HepG2 (cell line): ENCODE results near the gene FANCE. TPM values are rescaled to one million over a fixed set of nuclear protein-coding genes. Genes with fewer than 3 reads are reported as not detected.

ENCODE experiments used
- ATAC-seq: fragments of 200-7000 bp; cut with Tn5 transposase; 3 replicates; pipeline ENCODE4 v1.9.1; 2020; ENCODE audit warnings: mild to moderate bottlenecking, moderate library complexity
- BruUV-seq: library from RNA; stranded (reverse); fragments of 400-500 nt; replicated peaks from 2 replicates; lab custom pipeline; 2021; lab: Mats Ljungman, UMichigan
- CTCF ChIA-PET: fragments of 300-600 bp; formaldehyde crosslinking; extraction: SDS; loops from one replicate; lab custom pipeline; 2021; ENCODE audit warnings: low total read pairs, inconsistent platforms, low intra/inter-chr PET ratio; lab: Yijun Ruan, JAX
- POLR2A ChIA-PET: fragments of 350-600 bp; sonication (Branson Sonifier 250); formaldehyde crosslinking; loops from one replicate; lab custom pipeline; 2020; ENCODE audit warnings: antibody characterized with exemption, inconsistent platforms; lab: Yijun Ruan, JAX
- DNase-seq: peaks from one replicate; pipeline ENCODE4 v3.0.0-alpha.2; 2015; ENCODE audit warnings: low spot score
- FAIRE-seq: peaks from 3 replicates; lab custom pipeline; 2011; peaks lifted over from hg19 to GRCh38; lab: Jason Lieb, UNC
- H2AFZ ChIP-seq: one replicate; pipeline ENCODE4 v1.6.1; 2011; ENCODE audit warnings: low read length, inconsistent platforms
- H3K27ac ChIP-seq: fragments of 300-600 bp; 3 replicates; pipeline ENCODE4 v1.8.0; 2011; ENCODE audit warnings: mixed run types, mild to moderate bottlenecking, mixed read lengths, low read length, inconsistent platforms; ENCODE audit not compliant: insufficient read depth; ENCODE audit errors: extremely low read length
- H3K27me3 ChIP-seq, 2 experiments: fragments of 200-600 bp in 1 of 2; 2 replicates in 1 of 2; 3 replicates in 1 of 2; pipeline versions ENCODE4 v1.6.0 to v1.8.0; 2011; ENCODE audit warnings: low read length in 2 of 2, mild to moderate bottlenecking in 2 of 2, moderate library complexity in 2 of 2, inconsistent platforms in 1 of 2; ENCODE audit not compliant: insufficient read depth in 2 of 2, control insufficient read depth in 1 of 2
- H3K36me3 ChIP-seq, 2 experiments: fragments of 200-600 bp in 1 of 2; replicated peaks in 1 of 2; 2 replicates in 1 of 2; 3 replicates in 1 of 2; pipeline versions ENCODE4 v1.5.1 to v1.8.0; 2011; ENCODE audit warnings: low read length in 2 of 2, inconsistent platforms in 1 of 2; ENCODE audit not compliant: insufficient read depth in 2 of 2, control insufficient read depth in 1 of 2
- H3K4me1 ChIP-seq: 2 replicates; pipeline ENCODE4 v1.5.1; 2012; ENCODE audit warnings: low read length, inconsistent platforms; ENCODE audit not compliant: insufficient read depth
- H3K4me2 ChIP-seq: 2 replicates; pipeline ENCODE4 v1.6.0; 2011; ENCODE audit warnings: low read depth, low read length, inconsistent platforms
- H3K4me3 ChIP-seq, 3 experiments: fragments of 200-600 bp in 1 of 3; sonication (generic), shearing (Covaris generic) in 1 of 3; replicated peaks in 1 of 3; 2 replicates each; pipeline ENCODE4 v1.5.1; 2011 to 2016; ENCODE audit warnings: low read length in 3 of 3, inconsistent platforms in 2 of 3, low read depth in 2 of 3, mild to moderate bottlenecking in 2 of 3, control low read depth in 1 of 3, mixed read lengths in 1 of 3; ENCODE audit not compliant: insufficient read depth in 1 of 3
- H3K79me2 ChIP-seq: one replicate; pipeline ENCODE4 v1.6.1; 2011; ENCODE audit warnings: low read length, inconsistent platforms; ENCODE audit not compliant: insufficient read depth
- H3K9ac ChIP-seq: 2 replicates; pipeline ENCODE4 v1.6.0; 2011; ENCODE audit warnings: mild to moderate bottlenecking, low read depth, low read length, inconsistent platforms; ENCODE audit not compliant: insufficient read depth
- H3K9me3 ChIP-seq: 2 replicates; pipeline ENCODE4 v1.5.1; 2012; ENCODE audit warnings: mild to moderate bottlenecking, low read length
- H4K20me1 ChIP-seq: 2 replicates; pipeline ENCODE4 v1.6.0; 2011; ENCODE audit warnings: inconsistent platforms, mild to moderate bottlenecking, low read length, moderate library complexity; ENCODE audit not compliant: insufficient read depth
- FIP1L1 ChIP-seq: fragments of 200-400 bp; formaldehyde crosslinking; IDR thresholded peaks from 2 replicates; pipeline ENCODE4 v1.6.1; 2018; ENCODE audit warnings: low read depth, mild to moderate bottlenecking, low read length, moderate library complexity, borderline replicate concordance; ENCODE audit not compliant: insufficient read depth
- GABPA ChIP-seq, 2 experiments: IDR thresholded peaks; 2 replicates each; pipeline ENCODE4 v1.6.1; 2011 to 2016; ENCODE audit warnings: low read depth in 2 of 2, low read length in 1 of 2, missing biosample characterization in 1 of 2, missing genetic modification characterization in 1 of 2
- NR2F1 ChIP-seq, 2 experiments: fragments of 450-650 bp in 1 of 2; formaldehyde crosslinking in 1 of 2; IDR thresholded peaks; 2 replicates each; pipeline versions ENCODE4 v1.5.0 to v1.6.1; 2016 to 2020; ENCODE audit warnings: mild to moderate bottlenecking in 1 of 2, missing compliant biosample characterization in 1 of 2, missing genetic modification reagents in 1 of 2, moderate library complexity in 1 of 2
- POLR2AphosphoS5 ChIP-seq: IDR thresholded peaks from 2 replicates; pipeline ENCODE4 v1.6.1; 2012; ENCODE audit warnings: low read depth, low read length
- SNRNP70 ChIP-seq: fragments of 200-400 bp; formaldehyde crosslinking; IDR thresholded peaks from 2 replicates; pipeline ENCODE4 v1.6.1; 2017; ENCODE audit warnings: mild to moderate bottlenecking, low read depth, low read length, moderate library complexity
- TSC22D2 ChIP-seq: sonication (generic); formaldehyde crosslinking; IDR thresholded peaks from 2 replicates; pipeline ENCODE4 v1.5.1; 2020; ENCODE audit warnings: missing genetic modification reagents, mild to moderate bottlenecking, borderline replicate concordance
- ZNF343 ChIP-seq: sonication (generic); formaldehyde crosslinking; IDR thresholded peaks from 2 replicates; pipeline ENCODE4 v1.4.0; 2020; ENCODE audit warnings: mild to moderate bottlenecking, missing genetic modification reagents
- ZNF510 ChIP-seq: sonication (generic); formaldehyde crosslinking; IDR thresholded peaks from 2 replicates; pipeline ENCODE4 v1.4.0; 2020; ENCODE audit warnings: low read depth, mild to moderate bottlenecking, missing genetic modification reagents
- ZNF530 ChIP-seq: sonication (generic); formaldehyde crosslinking; IDR thresholded peaks from 2 replicates; pipeline ENCODE4 v1.5.0; 2020; ENCODE audit warnings: low read depth, mild to moderate bottlenecking, missing genetic modification reagents
- ZNF652 ChIP-seq: IDR thresholded peaks from 2 replicates; pipeline ENCODE4 v1.6.1; 2016; ENCODE audit warnings: low read depth, borderline replicate concordance
- WGBS: methylation state at CpG from one replicate; pipeline ENCODE4 v1.1.6; 2017; ENCODE audit warnings: low lambda C conversion rate; 5-methylcytosine and 5-hydroxymethylcytosine counted together
- in situ Hi-C: cut with HindIII; loops from 2 replicates; pipeline ENCODE4 v1.10.0; 2017; ENCODE audit warnings: low pct_unique_long_range_greater_than_20kb; ENCODE audit not compliant: extremely low pct_ligation_motif_present
- intact Hi-C: fragments of 100-400 bp; cut with micrococcal nuclease; formaldehyde crosslinking; loops from one replicate; pipeline ENCODE4 v1.10.0; 2022; ENCODE audit not compliant: unreplicated experiment
- polyA plus RNA-seq, 8 experiments: library from polyadenylated mRNA; depleted of rRNA in 3 of 8; stranded (reverse) in 7 of 8; unstranded in 1 of 8; fragments of >200 nt; fragmentation: Illumina TruSeq in 4 of 8; extraction: Trizol in 4 of 8; gene quantifications; 2 replicates each; pipeline versions ENCODE4 v1.2.1 to v1.2.3, GENCODE V29; 2011 to 2016; ENCODE audit warnings: low read depth in 4 of 8, missing spikeins in 1 of 8, mixed read lengths in 1 of 8; ENCODE audit not compliant: insufficient read depth in 1 of 8
- total RNA-seq, 5 experiments: library from RNA; depleted of rRNA; stranded (reverse); fragments of >200 nt; fragmentation: Illumina TruSeq; extraction: Trizol; gene quantifications; 2 replicates each; pipeline ENCODE4 v1.2.3, GENCODE V29; 2016; ENCODE audit warnings: low read depth in 1 of 5
- TF ChIP-seq, protein P1 (sequence below): IDR thresholded peaks from 2 replicates; pipeline ENCODE4 v1.6.1; 2016

Gene FANCE
- total and polyA plus RNA-seq, 2 of the 13 experiments (the other 11 are each of a cell fraction or from before 2014, with no cell fraction given) = 7.1 to 11.2 TPM

DNA sequence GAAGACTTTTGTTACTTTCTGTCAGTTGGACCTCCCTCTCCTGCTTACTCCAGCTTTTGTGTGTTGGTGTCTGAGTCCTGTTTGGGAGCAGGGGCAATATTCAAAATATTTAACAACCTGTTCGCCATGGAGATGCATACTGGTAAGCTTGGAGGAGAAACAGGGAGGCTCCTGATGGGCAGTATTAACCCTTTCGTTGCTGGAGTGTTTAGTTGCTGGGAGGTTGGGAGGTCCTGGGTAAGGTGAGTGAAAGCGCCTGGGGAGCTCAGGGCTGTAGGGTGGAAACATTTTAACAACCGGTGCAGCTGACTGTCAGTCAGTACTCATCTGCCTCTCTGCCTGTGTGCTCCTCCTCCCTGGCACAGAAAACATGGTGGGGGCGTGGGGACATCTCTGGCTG is 56.4 kb downstream of the FANCE start:
- H3K36me3 ChIP-seq = no peaks in the 10 kb centered on the region
- DNase-seq = no peak
- no peak for ATAC-seq
- no peak overlapping the region for H3K9ac ChIP-seq
- peaks cover 11 to 80% of the 10 kb centered on the region in 2 experiments for H3K27me3 ChIP-seq
- FAIRE-seq = no peak
- H4K20me1 ChIP-seq = no peaks in the 10 kb centered on the region
- intact Hi-C loops (no loop called here), in situ Hi-C loops (no loop called here)
- no peak overlapping the region for H2AFZ ChIP-seq
- H3K4me2 ChIP-seq = no peak overlapping the region
- no peak overlapping the region for H3K4me3 ChIP-seq
- CTCF ChIA-PET = no interaction called here
- no peak overlapping the region for H3K27ac ChIP-seq
- TF ChIP-seq TSC22D2 (CRISPR knock-in tag) = no peak
- TF ChIP-seq ZNF652 (CRISPR knock-in tag) = peak; percentile 83
- no peaks in the 10 kb centered on the region for H3K79me2 ChIP-seq
- no TSS peak for BruUV-seq
- no peaks in the 10 kb centered on the region for H3K9me3 ChIP-seq
- peaks cover 22% of the 10 kb centered on the region for H3K4me1 ChIP-seq
- 5% methylated on average over 4 of the region's 5 CpGs for WGBS
- POLR2A ChIA-PET = no interaction called here

- no TSS peak for BruUV-seq
- in situ Hi-C loops = no loop called here
- peaks cover 9% of the 10 kb centered on the region for H3K4me1 ChIP-seq
- H3K4me2 ChIP-seq = no peak overlapping the region
- FAIRE-seq = no peak
- no peaks in the 10 kb centered on the region for H3K9me3 ChIP-seq
- 30% methylated on average over 7 of the region's 7 CpGs for whole genome bisulfite sequencing
- DNase-seq = no peak
- ATAC-seq = no peak
- intact Hi-C loops = no loop called here
- no peaks in the 10 kb centered on the region for H3K79me2 ChIP-seq
- no peak overlapping the region for H3K9ac ChIP-seq
- H3K27me3 ChIP-seq = peaks cover 4 to 70% of the 10 kb centered on the region in 2 experiments
- ChIA-PET POLR2A (interaction anchor here (1.5 kb wide), 1 partner anchor 14 kb away, joined by 4 read pairs; the partner anchor contains the start of gene TEAD3), CTCF (no interaction called here)
- no peaks in the 10 kb centered on the region for H3K36me3 ChIP-seq
- no peak overlapping the region for H2AFZ ChIP-seq
- no peak overlapping the region for H3K4me3 ChIP-seq
- no peaks in the 10 kb centered on the region for H4K20me1 ChIP-seq
- H3K27ac ChIP-seq = no peak overlapping the region
- no peak for TF ChIP-seq NR2F1 (CRISPR knock-in tag; IDR thresholded peaks at IDR 0.05)
- TF ChIP-seq, protein P1, sequence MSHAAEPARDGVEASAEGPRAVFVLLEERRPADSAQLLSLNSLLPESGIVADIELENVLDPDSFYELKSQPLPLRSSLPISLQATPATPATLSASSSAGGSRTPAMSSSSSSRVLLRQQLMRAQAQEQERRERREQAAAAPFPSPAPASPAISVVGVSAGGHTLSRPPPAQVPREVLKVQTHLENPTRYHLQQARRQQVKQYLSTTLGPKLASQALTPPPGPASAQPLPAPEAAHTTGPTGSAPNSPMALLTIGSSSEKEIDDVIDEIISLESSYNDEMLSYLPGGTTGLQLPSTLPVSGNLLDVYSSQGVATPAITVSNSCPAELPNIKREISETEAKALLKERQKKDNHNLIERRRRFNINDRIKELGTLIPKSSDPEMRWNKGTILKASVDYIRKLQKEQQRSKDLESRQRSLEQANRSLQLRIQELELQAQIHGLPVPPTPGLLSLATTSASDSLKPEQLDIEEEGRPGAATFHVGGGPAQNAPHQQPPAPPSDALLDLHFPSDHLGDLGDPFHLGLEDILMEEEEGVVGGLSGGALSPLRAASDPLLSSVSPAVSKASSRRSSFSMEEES (CRISPR knock-in tag) = no peak
- no peak for TF ChIP-seq ZNF530 (CRISPR knock-in tag)
- no peak for TF ChIP-seq ZNF343
- TF ChIP-seq POLR2AphosphoS5 = no peak
- TF ChIP-seq FIP1L1 = no peak
- TF ChIP-seq GABPA (IDR thresholded peaks at IDR 0.05; ENCODE audit: low read depth, low read length) = no peak
- no peak for TF ChIP-seq GABPA (CRISPR knock-in tag; IDR thresholded peaks at IDR 0.05; ENCODE audit: low read depth)
- no peak for TF ChIP-seq ZNF510 (CRISPR knock-in tag)
- no peak for TF ChIP-seq SNRNP70
These were observed 58.9 kb downstream of the FANCE start for GRCh38 chr6:35510916-35511561.
